Osteocyte (in vitro differentiated cells): ENCODE results near the gene PLEKHD1. TPM values are rescaled to one million over a fixed set of nuclear protein-coding genes. Genes with fewer than 3 reads are reported as not detected.

ENCODE experiments used
- DNase-seq: peaks from one replicate; pipeline ENCODE4 v3.0.0; 2021; ENCODE audit warnings: mixed read lengths; ENCODE audit not compliant: unreplicated experiment; ENCODE audit errors: extremely low spot score
- H3K27ac Mint-ChIP-seq: one replicate; pipeline ENCODE4 v1.8.0; 2021; ENCODE audit warnings: mild to moderate bottlenecking, mixed read lengths; ENCODE audit not compliant: unreplicated experiment
- H3K27me3 Mint-ChIP-seq: one replicate; pipeline ENCODE4 v1.8.0; 2021; ENCODE audit warnings: mixed read lengths; ENCODE audit not compliant: unreplicated experiment
- H3K36me3 Mint-ChIP-seq: one replicate; pipeline ENCODE4 v1.8.0; 2021; ENCODE audit warnings: mixed read lengths; ENCODE audit not compliant: unreplicated experiment
- H3K4me1 Mint-ChIP-seq: one replicate; pipeline ENCODE4 v1.8.0; 2021; ENCODE audit warnings: mixed read lengths; ENCODE audit not compliant: unreplicated experiment
- H3K4me3 Mint-ChIP-seq: one replicate; pipeline ENCODE4 v1.8.0; 2021; ENCODE audit warnings: mild to moderate bottlenecking, moderate library complexity, mixed read lengths; ENCODE audit not compliant: unreplicated experiment
- H3K9me3 Mint-ChIP-seq: one replicate; pipeline ENCODE4 v1.8.0; 2021; ENCODE audit warnings: mixed read lengths; ENCODE audit not compliant: unreplicated experiment
- total RNA-seq: library from RNA; stranded (reverse); gene quantifications from 2 replicates; pipeline ENCODE4 v1.2.1, GENCODE V29; 2021
- TF ChIP-seq, protein P1 (sequence below): fragments of 200-600 bp; sonication (generic); IDR thresholded peaks from 2 replicates; pipeline ENCODE4 v1.5.0; 2021; ENCODE audit warnings: antibody characterized with exemption, mild to moderate bottlenecking, moderate library complexity

Gene PLEKHD1
- total RNA-seq, 1 donor from 2014 or later = 0.08 TPM

DNA sequence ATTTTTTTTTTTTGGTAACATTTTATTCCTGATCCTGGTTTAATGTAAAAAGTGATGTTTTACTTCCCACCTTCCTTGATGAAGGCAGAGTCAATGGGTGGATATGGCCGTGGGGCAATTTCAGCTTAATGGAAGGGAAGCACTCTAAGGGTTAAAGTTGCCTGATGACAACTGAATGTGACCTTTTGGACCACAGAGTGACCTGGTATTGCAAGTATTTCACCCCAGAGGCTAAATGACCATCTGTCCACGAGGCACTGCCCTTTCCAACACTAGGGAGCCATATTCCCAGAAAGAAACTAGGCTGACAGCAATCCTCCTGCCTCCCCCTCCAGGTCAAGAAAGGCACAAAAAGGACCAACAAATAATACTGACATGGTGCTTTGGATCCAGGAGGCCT lies 85.3 kb downstream of the PLEKHD1 start:
- Mint-ChIP-seq H3K4me3 (no peak overlapping the region), H3K27ac (no peak overlapping the region), H3K4me1 (peaks cover 9% of the 10 kb centered on the region), H3K9me3 (no peaks in the 10 kb centered on the region), H3K27me3 (peaks cover 52% of the 10 kb centered on the region), H3K36me3 (no peaks in the 10 kb centered on the region)
- DNase-seq = no peak
- TF ChIP-seq, protein P1, sequence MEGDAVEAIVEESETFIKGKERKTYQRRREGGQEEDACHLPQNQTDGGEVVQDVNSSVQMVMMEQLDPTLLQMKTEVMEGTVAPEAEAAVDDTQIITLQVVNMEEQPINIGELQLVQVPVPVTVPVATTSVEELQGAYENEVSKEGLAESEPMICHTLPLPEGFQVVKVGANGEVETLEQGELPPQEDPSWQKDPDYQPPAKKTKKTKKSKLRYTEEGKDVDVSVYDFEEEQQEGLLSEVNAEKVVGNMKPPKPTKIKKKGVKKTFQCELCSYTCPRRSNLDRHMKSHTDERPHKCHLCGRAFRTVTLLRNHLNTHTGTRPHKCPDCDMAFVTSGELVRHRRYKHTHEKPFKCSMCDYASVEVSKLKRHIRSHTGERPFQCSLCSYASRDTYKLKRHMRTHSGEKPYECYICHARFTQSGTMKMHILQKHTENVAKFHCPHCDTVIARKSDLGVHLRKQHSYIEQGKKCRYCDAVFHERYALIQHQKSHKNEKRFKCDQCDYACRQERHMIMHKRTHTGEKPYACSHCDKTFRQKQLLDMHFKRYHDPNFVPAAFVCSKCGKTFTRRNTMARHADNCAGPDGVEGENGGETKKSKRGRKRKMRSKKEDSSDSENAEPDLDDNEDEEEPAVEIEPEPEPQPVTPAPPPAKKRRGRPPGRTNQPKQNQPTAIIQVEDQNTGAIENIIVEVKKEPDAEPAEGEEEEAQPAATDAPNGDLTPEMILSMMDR = no peak

- TF ChIP-seq, protein P1 = no peak
- no peak overlapping the region for H3K27ac Mint-ChIP-seq
- H3K4me3 Mint-ChIP-seq = no peak overlapping the region
- DNase-seq = no peak
- no peaks in the 10 kb centered on the region for H3K9me3 Mint-ChIP-seq
- peaks cover 50% of the 10 kb centered on the region for H3K27me3 Mint-ChIP-seq
- no peaks in the 10 kb centered on the region for H3K36me3 Mint-ChIP-seq
- peaks cover 9% of the 10 kb centered on the region for H3K4me1 Mint-ChIP-seq
Observed at GRCh38 chr14:69570836-69571330, 86.4 kb downstream of the PLEKHD1 start.

- TF ChIP-seq, protein P1 = no peak
- no peak overlapping the region for H3K27ac Mint-ChIP-seq
- peaks cover 53% of the 10 kb centered on the region for H3K27me3 Mint-ChIP-seq
- H3K9me3 Mint-ChIP-seq = no peaks in the 10 kb centered on the region
- no peaks in the 10 kb centered on the region for H3K36me3 Mint-ChIP-seq
- peaks cover 9% of the 10 kb centered on the region for H3K4me1 Mint-ChIP-seq
- no peak for DNase-seq
- H3K4me3 Mint-ChIP-seq = no peak overlapping the region
Observed at GRCh38 chr14:69571449-69572029, 87.0 kb downstream of the PLEKHD1 start.

DNA sequence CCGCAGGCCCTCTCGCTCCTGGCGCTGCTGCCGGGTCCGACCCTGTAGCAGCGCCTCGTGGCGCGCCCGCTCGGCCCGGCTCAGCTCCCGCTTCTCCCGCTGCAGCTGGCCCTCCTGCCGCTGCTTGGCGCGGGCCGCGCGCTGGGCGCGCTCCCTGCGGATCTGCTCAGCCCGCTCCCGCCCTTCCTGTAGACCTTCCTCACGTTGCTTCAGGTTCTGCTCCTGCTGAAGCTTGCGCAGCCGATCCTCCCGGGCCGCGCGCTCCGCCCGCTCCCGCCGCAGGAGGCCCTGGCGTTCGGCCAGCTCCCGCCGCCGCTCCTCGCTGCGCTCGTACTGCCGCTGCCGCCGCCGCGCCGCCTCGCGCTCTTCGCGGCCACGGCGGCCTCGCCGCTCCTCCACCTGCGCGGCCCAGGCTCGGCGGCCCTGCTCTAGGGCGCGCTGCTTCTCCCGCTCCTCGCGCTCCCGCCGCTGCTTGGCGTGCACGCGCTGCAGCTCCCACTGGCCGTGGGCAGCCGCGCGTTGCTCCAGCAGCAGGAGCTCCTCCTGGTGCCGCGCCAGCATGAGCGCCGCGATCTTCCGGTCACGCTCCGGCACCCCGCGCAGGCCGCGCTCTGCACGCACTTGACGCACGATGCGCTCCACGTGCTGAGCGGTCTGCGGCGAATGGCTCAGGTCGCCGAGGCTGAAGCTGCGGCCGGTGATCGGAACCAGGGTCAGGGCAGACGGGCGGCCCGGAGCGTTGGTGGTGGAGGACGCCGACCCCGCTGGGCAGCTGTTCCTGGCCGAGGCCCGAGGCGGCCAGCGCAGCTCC lies 87.7 kb downstream of the PLEKHD1 start:
- Mint-ChIP-seq H3K36me3 (no peaks in the 10 kb centered on the region), H3K4me1 (peaks cover 9% of the 10 kb centered on the region), H3K27me3 (peaks cover 56% of the 10 kb centered on the region), H3K27ac (no peak overlapping the region), H3K4me3 (no peak overlapping the region), H3K9me3 (no peaks in the 10 kb centered on the region)
- TF ChIP-seq, protein P1 = no peak
- DNase-seq = no peak

DNA sequence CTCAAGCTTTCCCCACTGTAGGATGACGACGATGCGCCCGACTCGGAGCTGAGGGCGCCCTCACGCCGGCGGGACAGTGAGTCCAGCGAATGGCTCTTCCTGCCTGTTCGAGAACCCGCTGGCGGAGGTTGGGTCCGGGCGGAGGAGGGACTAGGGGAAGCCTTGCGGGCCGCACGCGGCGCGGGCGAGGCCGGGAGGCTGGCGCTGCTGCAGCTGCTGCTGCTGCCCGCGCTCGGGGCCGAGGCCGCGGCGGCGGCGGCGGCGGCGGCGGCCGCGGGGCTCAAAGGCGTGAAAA lies 88.3 kb downstream of the PLEKHD1 start:
- Mint-ChIP-seq H3K9me3 (no peaks in the 10 kb centered on the region), H3K4me1 (peaks cover 9% of the 10 kb centered on the region), H3K27me3 (peaks cover 52% of the 10 kb centered on the region), H3K27ac (no peak overlapping the region), H3K4me3 (no peak overlapping the region), H3K36me3 (no peaks in the 10 kb centered on the region)
- no peak for DNase-seq
- TF ChIP-seq, protein P1 = no peak
